Neural cell (in vitro differentiated cells): ENCODE results near the gene TYW1.
"Not testable (repeated sequence)": the region's sequence is repeated elsewhere in the genome, so short reads cannot be mapped to it uniquely, and the experiment has no call there.

Source experiments
- EP300 ChIP-seq: fragments of 450-650 bp; conservative IDR thresholded peaks from 2 replicates; pipeline ENCODE4 v1.6.1; 2014; ENCODE audit warnings: antibody characterized with exemption, mild to moderate bottlenecking, moderate library complexity; ENCODE audit not compliant: poor library complexity, severe bottlenecking
- EZH2 ChIP-seq: fragments of 200-600, 300-800 bp; shearing (Covaris generic), sonication (generic); IDR thresholded peaks from 2 replicates; pipeline ENCODE4 v1.6.1; 2014; ENCODE audit warnings: antibody characterized with exemption, low read length, borderline replicate concordance, mild to moderate bottlenecking; ENCODE audit not compliant: insufficient read depth, poor library complexity, severe bottlenecking
- MXI1 ChIP-seq: fragments of 450-650 bp; conservative IDR thresholded peaks from 2 replicates; pipeline ENCODE4 v1.6.1; 2014; ENCODE audit warnings: antibody characterized with exemption, mild to moderate bottlenecking; ENCODE audit not compliant: poor library complexity, severe bottlenecking
- POLR2AphosphoS5 ChIP-seq: IDR thresholded peaks from 2 replicates; pipeline ENCODE4 v1.6.1; 2012
- RAD21 ChIP-seq: fragments of 450-650 bp; conservative IDR thresholded peaks from 2 replicates; pipeline ENCODE4 v1.6.1; 2014; ENCODE audit warnings: antibody characterized with exemption, mild to moderate bottlenecking, moderate library complexity
- SMC3 ChIP-seq: fragments of 450-650 bp; conservative IDR thresholded peaks from 2 replicates; pipeline ENCODE4 v1.6.1; 2014; ENCODE audit warnings: antibody characterized with exemption, mild to moderate bottlenecking, moderate library complexity; ENCODE audit not compliant: poor library complexity
- TAF1 ChIP-seq: IDR thresholded peaks from 2 replicates; pipeline ENCODE4 v1.6.1; 2012; ENCODE audit warnings: low read depth
- TF ChIP-seq, protein P1 (sequence below): fragments of 450-650 bp; IDR thresholded peaks from 2 replicates; pipeline ENCODE4 v1.5.1; 2014; ENCODE audit warnings: antibody characterized with exemption, mild to moderate bottlenecking, moderate library complexity; ENCODE audit not compliant: poor library complexity, severe bottlenecking
- TF ChIP-seq, protein P2 (sequence below): IDR thresholded peaks from 2 replicates; pipeline ENCODE4 v1.6.1; 2012; ENCODE audit warnings: borderline replicate concordance

DNA sequence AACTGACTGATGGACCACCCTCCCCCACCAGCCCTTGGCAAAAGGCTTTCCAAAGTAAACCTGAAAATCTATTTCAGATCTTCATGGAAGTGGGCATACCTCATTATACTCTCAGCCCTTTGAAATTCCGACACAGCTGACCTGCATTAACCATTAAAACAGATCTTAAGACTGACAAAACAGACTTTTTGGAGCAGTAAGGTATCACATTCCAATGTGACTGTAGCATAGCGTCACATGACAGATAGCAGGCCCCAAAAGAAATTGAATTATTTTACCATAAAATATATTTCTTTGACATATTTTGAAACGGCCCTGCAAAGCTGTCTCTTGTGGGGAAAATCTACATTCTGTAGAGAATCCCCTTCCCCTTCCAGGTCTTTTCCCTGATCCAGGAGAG is 269.4 kb downstream of the TYW1 start:
- not testable (repeated sequence) for TF ChIP-seq TAF1, EP300, POLR2AphosphoS5, RAD21, EZH2, MXI1, SMC3
- TF ChIP-seq, protein P1, sequence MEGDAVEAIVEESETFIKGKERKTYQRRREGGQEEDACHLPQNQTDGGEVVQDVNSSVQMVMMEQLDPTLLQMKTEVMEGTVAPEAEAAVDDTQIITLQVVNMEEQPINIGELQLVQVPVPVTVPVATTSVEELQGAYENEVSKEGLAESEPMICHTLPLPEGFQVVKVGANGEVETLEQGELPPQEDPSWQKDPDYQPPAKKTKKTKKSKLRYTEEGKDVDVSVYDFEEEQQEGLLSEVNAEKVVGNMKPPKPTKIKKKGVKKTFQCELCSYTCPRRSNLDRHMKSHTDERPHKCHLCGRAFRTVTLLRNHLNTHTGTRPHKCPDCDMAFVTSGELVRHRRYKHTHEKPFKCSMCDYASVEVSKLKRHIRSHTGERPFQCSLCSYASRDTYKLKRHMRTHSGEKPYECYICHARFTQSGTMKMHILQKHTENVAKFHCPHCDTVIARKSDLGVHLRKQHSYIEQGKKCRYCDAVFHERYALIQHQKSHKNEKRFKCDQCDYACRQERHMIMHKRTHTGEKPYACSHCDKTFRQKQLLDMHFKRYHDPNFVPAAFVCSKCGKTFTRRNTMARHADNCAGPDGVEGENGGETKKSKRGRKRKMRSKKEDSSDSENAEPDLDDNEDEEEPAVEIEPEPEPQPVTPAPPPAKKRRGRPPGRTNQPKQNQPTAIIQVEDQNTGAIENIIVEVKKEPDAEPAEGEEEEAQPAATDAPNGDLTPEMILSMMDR, result not testable (repeated sequence)
- TF ChIP-seq, protein P2, sequence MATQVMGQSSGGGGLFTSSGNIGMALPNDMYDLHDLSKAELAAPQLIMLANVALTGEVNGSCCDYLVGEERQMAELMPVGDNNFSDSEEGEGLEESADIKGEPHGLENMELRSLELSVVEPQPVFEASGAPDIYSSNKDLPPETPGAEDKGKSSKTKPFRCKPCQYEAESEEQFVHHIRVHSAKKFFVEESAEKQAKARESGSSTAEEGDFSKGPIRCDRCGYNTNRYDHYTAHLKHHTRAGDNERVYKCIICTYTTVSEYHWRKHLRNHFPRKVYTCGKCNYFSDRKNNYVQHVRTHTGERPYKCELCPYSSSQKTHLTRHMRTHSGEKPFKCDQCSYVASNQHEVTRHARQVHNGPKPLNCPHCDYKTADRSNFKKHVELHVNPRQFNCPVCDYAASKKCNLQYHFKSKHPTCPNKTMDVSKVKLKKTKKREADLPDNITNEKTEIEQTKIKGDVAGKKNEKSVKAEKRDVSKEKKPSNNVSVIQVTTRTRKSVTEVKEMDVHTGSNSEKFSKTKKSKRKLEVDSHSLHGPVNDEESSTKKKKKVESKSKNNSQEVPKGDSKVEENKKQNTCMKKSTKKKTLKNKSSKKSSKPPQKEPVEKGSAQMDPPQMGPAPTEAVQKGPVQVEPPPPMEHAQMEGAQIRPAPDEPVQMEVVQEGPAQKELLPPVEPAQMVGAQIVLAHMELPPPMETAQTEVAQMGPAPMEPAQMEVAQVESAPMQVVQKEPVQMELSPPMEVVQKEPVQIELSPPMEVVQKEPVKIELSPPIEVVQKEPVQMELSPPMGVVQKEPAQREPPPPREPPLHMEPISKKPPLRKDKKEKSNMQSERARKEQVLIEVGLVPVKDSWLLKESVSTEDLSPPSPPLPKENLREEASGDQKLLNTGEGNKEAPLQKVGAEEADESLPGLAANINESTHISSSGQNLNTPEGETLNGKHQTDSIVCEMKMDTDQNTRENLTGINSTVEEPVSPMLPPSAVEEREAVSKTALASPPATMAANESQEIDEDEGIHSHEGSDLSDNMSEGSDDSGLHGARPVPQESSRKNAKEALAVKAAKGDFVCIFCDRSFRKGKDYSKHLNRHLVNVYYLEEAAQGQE, result not testable (repeated sequence)
